ENCODE data around the gene GPC6.
"Not testable (repeated sequence)": the region's sequence is repeated elsewhere in the genome, so short reads cannot be mapped to it uniquely, and the experiment has no call there.

GPC6 gene

GRCh38 chr13:93226623-93227279, at the start of gene GPC6:
Gene GPC6, plus strand, starts transcription at chr13:93226807.
- no peak for DNase-seq

DNA sequence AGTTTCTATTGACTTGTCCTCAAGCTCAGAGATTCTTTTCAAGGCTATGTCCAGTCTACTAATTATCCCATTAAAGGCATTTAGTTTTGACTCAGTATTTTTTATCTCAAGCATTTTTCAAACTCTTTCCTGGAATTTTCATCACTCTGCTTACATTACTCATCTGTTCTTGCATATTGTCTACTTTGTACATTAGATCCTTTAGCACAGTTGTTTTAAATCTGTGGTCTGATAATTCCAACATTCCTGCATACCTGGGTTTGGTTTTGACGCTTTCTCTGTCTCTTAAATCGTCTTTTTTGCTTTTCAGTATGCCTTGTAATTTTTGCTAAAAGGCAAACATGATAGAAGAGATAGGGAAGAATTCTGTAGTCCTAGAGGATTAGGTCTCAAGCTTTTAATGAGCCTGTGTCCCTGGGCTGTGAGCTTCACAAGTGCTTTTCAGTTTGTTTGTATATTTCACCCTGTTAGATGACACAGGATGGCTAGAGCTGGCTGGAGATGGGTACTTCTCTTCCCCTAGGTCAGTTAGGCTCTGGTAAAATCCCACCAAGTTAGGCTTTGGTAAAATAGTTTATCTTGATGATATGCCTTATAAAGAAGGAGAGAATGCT, 46.1 kb upstream of the GPC6 start:
- DNase-seq, result no peak

GRCh38 chr13:93182406-93182805, 44.2 kb upstream of the GPC6 start:
- no peak for DNase-seq

- no peak for DNase-seq
Measured at GRCh38 chr13:93183302-93183701, 43.3 kb upstream of the GPC6 start.

- DNase-seq, result no peak
Measured at GRCh38 chr13:93190006-93190405, 36.6 kb upstream of the GPC6 start.

DNA sequence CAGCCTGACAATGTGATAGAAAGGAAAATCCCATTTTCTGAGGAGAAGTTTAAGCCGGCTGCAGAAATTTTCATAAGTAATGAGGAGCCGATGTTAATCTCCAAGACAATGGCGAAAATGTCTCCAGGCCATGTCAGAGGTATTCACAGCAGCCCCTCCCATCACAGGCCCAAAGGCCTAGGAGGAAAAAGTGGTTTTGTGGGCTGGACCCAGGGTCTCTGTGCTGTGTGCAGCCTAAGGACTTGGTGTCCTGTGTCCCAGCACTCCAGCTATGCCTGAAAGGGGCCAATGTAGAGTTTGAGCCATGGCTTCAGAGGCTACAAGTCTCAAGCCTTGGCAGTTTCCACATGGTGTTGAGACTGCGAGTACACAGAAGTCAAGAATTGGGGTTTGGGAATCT, 32.9 kb upstream of the GPC6 start:
- DNase-seq, result no peak

DNA sequence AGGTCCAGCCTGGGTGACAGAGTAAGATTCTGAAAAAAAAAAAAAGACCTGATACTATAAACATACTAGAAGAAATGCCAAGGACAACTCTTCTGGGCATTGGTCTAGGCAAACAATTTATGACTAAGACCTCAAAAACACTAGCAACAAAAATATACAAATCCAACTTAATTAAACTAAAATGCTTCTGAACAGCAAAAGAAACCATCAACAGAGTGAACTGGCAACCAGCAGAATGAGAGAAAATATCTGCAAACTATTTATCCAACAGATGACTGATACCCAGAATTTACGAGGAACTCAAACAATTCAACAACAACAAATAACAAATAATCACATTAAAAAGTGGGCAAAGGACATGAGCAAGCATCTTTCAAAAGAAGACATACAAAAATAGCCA, 26.8 kb upstream of the GPC6 start:
- no peak for DNase-seq

DNA sequence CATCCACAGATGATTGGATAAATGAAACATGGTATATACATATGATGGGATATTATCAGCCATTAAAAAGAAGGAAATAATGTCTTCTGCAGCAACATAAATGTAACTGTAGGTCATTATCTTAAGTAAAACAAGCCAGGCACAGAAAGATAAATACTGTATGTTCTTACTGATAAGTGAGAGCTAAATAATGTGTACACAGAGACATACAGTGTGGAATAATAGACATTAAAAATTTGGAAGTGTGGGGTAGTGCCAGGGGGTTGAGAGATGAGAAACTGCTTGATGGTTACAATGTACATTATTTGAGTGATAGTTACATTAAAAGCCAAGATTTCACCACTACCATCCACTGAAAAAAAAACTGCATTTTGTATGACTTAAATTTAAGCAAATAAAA, 26.0 kb upstream of the GPC6 start:
- no peak for DNase-seq

GRCh38 chr13:93201992-93202558, 24.5 kb upstream of the GPC6 start:
- no peak for DNase-seq

DNA sequence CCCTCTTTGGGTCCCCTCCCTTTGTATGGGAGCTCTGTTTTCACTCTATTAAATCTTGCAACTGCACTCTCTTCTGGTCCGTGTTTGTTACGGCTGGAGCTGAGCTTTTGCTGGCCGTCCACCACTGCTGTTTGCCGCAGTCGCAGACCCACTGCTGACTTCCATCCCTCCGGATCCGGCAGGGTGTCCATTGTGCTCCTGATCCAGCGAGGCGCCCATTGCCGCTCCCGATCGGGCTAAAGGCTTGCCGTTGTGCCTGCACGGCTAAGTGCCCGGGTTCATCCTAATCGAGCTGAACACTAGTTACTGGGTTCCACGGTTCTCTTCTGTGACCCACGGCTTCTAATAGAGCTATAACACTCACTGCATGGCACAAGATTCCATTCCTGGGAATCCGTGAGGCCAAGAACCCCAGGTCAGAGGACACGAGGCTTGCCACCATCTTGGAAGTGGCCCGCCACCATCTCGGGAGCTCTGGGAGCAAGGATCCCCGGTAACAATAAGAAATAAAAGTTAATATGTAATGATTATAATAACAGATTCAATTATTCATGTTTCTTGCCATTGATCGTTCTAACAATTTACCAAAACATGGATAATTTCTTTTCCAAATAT, 19.7 kb upstream of the GPC6 start:
- DNase-seq, result not testable (repeated sequence)

DNA sequence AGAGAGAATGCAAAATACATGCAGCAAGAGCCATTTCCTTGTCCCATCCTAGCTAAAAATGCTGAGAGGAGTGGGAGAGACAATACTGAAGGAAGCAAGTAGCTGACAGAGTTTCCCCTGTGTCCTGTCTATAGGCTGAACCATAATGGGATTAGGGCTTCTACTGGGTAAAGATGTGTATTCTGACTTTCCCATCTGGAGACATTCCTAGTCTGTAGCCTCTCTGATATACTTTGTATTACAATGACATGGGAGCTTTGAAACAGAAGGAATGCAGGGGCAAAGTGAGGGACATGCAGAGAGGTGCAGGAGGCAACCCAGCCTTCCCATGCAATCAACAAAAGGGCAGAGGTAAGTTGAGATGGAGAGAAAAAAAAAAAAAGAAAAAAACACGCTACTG, 10.5 kb upstream of the GPC6 start:
- no peak for DNase-seq

DNA sequence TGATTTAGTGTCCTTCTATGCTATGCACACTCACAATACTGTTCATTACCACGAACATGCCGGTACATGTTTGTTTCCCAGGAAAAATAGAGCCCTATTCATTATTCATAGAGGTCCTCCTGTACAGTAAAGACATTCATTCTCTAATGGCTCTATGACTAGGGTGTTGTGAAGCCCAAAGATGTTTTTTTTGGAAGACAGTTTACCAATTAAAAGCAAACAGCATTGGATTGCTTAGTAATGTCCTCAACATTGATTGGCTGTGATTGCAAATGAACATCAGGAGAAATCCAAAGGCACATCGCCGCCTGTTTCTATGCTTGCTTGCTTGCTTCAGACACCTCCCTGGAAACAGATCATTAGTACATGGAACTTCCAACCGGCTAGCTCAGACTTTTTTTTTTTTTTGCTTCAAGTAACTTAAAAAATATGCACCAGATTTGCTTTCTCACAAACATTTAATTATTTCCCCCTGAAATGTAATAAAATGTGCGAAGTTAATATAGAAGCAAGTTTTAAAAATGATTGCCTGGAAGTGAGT, 8.8 kb upstream of the GPC6 start:
- DNase-seq, result no peak

DNA sequence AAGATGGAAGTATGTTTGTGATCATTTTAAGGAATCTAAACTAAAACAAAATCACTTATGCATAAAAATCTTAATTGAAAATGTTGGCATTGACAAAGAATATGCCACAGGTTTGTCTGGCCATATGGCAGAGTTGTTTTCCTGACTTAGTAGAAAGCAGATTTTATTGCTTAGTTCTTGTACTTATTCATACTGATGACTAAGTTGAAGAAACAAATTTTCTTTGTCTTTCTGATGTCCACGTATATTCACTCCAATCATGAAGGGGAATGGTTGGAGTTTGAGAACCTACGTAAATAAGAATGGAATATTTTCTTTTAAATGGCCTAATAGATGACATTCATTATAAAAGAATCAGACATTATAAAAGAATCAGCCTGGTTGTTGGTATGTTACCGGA, 8.0 kb upstream of the GPC6 start:
- DNase-seq, result no peak

DNA sequence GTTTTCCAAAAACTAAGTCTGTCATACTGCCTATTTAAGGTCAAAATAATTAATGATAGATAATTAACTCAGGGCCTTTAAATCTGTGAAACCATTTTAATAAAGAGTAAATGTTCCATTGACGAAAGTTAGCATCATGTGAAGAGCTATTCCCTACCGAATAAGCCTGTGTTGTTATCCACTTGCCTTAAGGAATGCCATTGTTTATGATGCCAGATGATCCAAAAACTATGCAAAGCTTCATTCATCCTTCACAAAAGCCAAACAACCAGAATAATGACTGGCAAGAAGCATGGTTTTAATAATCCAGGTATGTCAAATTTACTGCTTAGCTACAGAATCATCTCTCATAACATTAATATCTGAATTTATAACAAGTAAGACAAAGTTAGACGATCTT, 6.5 kb upstream of the GPC6 start:
- no peak for DNase-seq

DNA sequence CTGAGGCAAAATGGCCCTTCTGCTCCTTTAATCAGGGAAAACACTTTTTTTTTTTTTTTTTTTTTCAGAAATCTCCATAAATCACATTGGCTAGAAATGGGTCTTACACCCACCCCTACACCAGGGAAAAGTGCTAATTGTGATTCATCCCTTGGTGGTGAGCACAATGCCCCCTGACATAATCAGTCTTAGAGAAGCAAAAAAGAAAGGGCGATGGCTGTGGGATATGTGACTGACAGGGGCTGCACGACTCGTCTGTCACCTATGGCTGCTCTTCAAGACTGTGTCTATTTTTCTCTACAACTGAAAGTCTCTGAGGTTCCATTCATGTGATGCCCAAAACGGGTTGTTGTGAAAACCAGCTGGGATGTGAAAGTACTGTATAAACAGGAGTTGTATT, 3.6 kb upstream of the GPC6 start:
- DNase-seq, result no peak

- no peak for DNase-seq
Measured at GRCh38 chr13:93224535-93224934, 2.1 kb upstream of the GPC6 start.

DNA sequence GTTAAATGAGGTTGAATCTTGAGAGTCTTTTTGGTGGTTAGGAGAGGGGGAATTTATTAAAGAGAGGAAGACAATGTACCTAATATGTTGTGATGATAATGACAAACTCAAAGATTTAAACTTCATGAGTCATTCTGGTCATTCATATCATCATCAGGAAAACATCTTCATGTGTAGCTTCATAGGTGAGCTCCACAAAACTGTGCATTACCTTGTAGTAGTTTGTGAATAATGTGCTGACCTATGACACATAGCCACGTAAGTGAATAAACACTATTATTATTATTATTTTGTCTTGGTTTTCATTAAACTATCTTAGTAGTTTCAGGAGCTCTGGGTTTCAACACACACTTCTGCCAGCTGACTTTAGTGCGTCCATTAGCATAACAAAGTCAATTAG, 997 bp upstream of the GPC6 start:
- no peak for DNase-seq

- DNase-seq, result no peak
Measured at GRCh38 chr13:93226065-93226622, 463 bp upstream of the GPC6 start.

DNA sequence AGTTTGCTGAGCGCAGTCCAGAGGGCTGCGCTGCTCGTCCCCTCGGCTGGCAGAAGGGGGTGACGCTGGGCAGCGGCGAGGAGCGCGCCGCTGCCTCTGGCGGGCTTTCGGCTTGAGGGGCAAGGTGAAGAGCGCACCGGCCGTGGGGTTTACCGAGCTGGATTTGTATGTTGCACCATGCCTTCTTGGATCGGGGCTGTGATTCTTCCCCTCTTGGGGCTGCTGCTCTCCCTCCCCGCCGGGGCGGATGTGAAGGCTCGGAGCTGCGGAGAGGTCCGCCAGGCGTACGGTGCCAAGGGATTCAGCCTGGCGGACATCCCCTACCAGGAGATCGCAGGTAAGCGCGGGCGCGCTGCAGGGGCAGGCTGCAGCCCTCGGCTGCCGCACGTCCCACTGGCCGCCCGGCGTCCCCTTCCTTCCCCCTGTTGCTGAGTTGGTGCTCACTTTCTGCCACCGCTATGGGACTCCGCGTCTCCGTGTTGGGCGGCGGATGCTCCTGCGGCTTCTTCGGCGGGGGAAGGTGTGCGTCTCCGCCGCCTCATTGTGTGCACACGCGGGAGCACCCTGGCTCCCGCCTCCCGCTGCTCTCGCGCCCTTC, 772 bp downstream of the GPC6 start:
- DNase-seq, result no peak

DNA sequence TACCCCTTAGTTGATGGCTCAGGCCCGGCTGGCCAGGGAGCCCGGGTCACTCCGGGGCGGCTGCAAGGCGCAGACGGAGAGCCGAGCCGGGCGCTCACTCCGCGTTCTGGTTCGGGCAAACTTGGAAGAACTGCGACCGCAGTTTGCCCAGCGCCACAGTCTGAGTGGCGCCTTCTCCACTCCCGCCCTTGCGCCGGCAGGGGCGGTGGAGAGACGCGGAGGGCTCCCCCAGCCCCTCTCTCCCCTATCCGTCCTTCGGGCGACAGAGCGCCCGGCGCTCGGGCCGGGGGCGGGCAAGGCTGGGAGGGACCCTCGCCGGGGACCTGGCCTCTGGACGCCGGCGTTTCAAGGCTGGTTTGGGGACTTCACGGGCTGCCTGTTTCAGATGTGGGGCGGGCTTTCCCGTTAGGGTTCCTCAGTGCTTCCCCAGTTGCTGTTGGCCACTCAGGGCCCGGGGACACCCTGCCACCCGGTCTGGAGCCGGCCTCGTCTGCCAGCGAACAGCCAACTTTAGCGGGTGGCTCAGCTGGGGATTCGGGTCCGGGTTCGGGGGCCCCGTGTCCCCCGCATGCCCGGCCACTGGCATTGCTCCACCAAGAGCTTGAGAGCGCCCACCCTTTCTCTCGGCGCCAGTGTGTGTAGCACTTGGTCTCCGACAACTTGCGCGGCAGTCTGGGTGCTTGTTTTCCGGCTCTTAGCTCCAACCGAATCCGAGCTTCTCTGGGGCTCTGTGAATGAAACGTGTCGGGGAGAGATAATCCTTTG, 1.5 kb downstream of the GPC6 start:
- no peak for DNase-seq

DNA sequence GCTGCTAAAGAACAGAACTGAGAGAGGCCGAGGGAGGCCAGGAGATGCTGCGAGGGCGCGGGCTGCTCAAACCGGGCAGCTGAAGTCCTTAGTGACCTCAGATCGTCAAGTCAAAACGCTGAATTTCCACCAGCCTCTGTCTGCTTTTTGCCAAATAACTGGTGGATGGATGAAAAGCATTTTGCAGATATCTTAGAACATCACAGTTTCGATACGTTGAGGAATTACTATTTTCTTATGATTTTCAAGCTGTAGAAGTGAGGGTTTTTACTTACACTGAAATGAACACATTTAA, 2.0 kb downstream of the GPC6 start:
- no peak for DNase-seq

DNA sequence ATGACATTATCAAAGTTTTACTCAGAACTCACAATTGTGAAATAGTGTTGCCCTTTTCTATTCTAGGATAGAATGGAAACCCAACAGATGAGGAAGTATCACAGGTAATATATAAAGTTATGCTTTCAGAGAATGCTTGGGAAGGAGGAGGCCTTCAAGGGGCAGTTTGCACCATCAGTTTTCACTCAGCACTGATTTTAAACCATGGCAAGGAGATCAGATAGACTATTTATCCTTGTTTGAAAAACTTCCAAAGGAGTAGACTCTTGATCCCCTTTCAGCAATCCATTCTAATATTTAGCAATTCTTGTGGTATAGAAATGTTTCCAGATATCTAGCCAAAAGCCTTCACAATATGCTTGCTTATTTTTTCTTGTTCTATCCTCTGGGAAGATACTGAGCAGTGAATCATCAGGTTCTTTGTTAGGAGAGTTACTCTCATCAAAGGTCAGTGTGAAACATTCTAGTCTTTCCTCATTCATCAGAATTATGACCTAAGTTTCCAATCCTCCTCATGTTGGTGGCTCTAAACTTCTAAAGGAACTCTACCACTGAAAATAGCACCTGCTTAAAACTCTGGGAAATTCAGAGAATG, 3.8 kb downstream of the GPC6 start:
- DNase-seq, result no peak
